Tibial nerve (tissue), 4 donors: ENCODE measurements around the gene GLYATL3.

Source experiments
- EP300 ChIP-seq, 2 donors: sonication (generic); formaldehyde crosslinking; IDR thresholded peaks; one replicate each; pipeline ENCODE4 v1.6.1; 2017; ENCODE audit warnings: antibody characterized with exemption in 2 of 2, mild to moderate bottlenecking in 1 of 2
- TF ChIP-seq, protein P1 (sequence below), 5 experiments: fragments of 200-600 bp in 3 of 5; fragments of 450-650 bp in 2 of 5; sonication (generic) in 3 of 5; IDR thresholded peaks; one replicate each; pipeline ENCODE4 v1.5.1; 2016 to 2019; ENCODE audit warnings: antibody characterized with exemption in 5 of 5, mild to moderate bottlenecking in 3 of 5, moderate library complexity in 2 of 5

DNA sequence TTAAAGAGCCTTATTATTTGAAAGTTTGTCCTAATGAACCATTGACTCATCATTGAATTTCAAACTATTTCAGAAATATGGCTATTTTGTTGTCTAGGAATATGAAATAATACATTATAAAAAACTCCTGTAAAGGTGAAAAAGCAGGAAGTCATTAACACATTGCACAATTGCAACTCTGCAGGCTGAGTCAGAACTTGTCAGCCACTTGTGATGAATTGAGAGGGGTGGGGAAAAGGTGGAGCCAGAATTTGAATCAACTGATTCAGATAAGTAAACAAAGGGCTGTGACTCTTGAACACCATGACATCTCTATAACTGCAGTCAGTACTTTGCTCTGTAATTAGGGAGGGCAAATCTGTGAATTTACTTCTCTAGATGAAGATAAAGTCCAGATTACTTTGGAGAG, 56.7 kb downstream of the GLYATL3 start:
- TF ChIP-seq, protein P1, sequence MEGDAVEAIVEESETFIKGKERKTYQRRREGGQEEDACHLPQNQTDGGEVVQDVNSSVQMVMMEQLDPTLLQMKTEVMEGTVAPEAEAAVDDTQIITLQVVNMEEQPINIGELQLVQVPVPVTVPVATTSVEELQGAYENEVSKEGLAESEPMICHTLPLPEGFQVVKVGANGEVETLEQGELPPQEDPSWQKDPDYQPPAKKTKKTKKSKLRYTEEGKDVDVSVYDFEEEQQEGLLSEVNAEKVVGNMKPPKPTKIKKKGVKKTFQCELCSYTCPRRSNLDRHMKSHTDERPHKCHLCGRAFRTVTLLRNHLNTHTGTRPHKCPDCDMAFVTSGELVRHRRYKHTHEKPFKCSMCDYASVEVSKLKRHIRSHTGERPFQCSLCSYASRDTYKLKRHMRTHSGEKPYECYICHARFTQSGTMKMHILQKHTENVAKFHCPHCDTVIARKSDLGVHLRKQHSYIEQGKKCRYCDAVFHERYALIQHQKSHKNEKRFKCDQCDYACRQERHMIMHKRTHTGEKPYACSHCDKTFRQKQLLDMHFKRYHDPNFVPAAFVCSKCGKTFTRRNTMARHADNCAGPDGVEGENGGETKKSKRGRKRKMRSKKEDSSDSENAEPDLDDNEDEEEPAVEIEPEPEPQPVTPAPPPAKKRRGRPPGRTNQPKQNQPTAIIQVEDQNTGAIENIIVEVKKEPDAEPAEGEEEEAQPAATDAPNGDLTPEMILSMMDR (IDR thresholded peaks at IDR 0.05), result no peak
- TF ChIP-seq EP300 (IDR thresholded peaks at IDR 0.05), result no peak
